Suprapubic skin (tissue), 3 donors: ENCODE data around the gene USP36.

ENCODE experiments used
- EP300 ChIP-seq: sonication (generic); formaldehyde crosslinking; IDR thresholded peaks from one replicate; pipeline ENCODE4 v1.6.1; 2017; ENCODE audit warnings: antibody characterized with exemption
- POLR2A ChIP-seq, 2 donors: fragments of 450-650 bp; IDR thresholded peaks; one replicate each; pipeline ENCODE4 v1.6.1; 2017; ENCODE audit warnings: antibody characterized with exemption in 2 of 2, mild to moderate bottlenecking in 2 of 2, moderate library complexity in 2 of 2
- TF ChIP-seq, protein P1 (sequence below), 2 donors: fragments of 200-600 bp in 1 of 2; fragments of 450-650 bp in 1 of 2; sonication (generic) in 1 of 2; IDR thresholded peaks; one replicate each; pipeline ENCODE4 v1.5.1; 2016 to 2019; ENCODE audit warnings: antibody characterized with exemption in 2 of 2, mild to moderate bottlenecking in 1 of 2, moderate library complexity in 1 of 2

DNA sequence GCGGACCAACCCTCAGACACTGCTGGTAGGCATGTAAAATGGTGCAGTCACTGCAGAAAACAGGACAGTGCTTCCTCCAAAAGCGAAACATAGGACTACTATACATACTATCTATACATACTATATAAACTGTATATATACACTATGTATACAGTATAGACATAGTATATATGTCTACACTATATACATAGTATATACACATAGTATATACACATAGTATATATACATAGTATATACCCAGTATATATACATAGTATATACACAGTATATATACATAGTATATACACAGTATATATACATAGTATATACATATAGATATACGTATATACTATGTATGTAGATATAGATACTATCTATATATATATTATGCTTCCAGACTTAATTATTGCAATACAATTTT, 6.4 kb upstream of the USP36 start:
- TF ChIP-seq, protein P1, sequence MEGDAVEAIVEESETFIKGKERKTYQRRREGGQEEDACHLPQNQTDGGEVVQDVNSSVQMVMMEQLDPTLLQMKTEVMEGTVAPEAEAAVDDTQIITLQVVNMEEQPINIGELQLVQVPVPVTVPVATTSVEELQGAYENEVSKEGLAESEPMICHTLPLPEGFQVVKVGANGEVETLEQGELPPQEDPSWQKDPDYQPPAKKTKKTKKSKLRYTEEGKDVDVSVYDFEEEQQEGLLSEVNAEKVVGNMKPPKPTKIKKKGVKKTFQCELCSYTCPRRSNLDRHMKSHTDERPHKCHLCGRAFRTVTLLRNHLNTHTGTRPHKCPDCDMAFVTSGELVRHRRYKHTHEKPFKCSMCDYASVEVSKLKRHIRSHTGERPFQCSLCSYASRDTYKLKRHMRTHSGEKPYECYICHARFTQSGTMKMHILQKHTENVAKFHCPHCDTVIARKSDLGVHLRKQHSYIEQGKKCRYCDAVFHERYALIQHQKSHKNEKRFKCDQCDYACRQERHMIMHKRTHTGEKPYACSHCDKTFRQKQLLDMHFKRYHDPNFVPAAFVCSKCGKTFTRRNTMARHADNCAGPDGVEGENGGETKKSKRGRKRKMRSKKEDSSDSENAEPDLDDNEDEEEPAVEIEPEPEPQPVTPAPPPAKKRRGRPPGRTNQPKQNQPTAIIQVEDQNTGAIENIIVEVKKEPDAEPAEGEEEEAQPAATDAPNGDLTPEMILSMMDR (IDR thresholded peaks at IDR 0.05), result no peak
- no peak for TF ChIP-seq EP300
- no peak for TF ChIP-seq POLR2A (IDR thresholded peaks at IDR 0.05)
